Activated effector memory CD4-positive, alpha-beta T cell treated with anti-CD3 and anti-CD28 coated beads, Interleukin-2, amount 50 U/mL, for 16 hours (primary cell): ENCODE measurements around the gene LRRC8D.
"Not testable (repeated sequence)": the region's sequence is repeated elsewhere in the genome, so short reads cannot be mapped to it uniquely, and the experiment has no call there.

Experiments
- DNase-seq: peaks from one replicate; pipeline ENCODE4 v3.0.0-alpha.2; 2020

Gene LRRC8D

GRCh38 chr1:89918794-89919155 is 97.9 kb downstream of the LRRC8D start:
- no peak for DNase-seq

- no peak for DNase-seq
Observed at GRCh38 chr1:89919174-89919573, 98.3 kb downstream of the LRRC8D start.

- DNase-seq, result no peak
Observed at GRCh38 chr1:89922911-89923310, 102.1 kb downstream of the LRRC8D start.

- no peak for DNase-seq
Observed at GRCh38 chr1:89923517-89923916, 102.7 kb downstream of the LRRC8D start.

- DNase-seq, result not testable (repeated sequence)
Observed at GRCh38 chr1:89924075-89924474, 103.2 kb downstream of the LRRC8D start.

GRCh38 chr1:89927049-89927448 is 106.2 kb downstream of the LRRC8D start:
- DNase-seq, result no peak

GRCh38 chr1:89927478-89927877 is 106.6 kb downstream of the LRRC8D start:
- DNase-seq, result no peak

- no peak for DNase-seq
Observed at GRCh38 chr1:89928506-89928905, 107.7 kb downstream of the LRRC8D start.

GRCh38 chr1:89929467-89930063 is 108.7 kb downstream of the LRRC8D start:
- DNase-seq, result no peak

- DNase-seq, result no peak
Observed at GRCh38 chr1:89930579-89930978, 109.7 kb downstream of the LRRC8D start.

- DNase-seq, result no peak
Observed at GRCh38 chr1:89931964-89932363, 111.1 kb downstream of the LRRC8D start.

- no peak for DNase-seq
Observed at GRCh38 chr1:89932598-89933364, 111.9 kb downstream of the LRRC8D start.

- DNase-seq, result no peak
Observed at GRCh38 chr1:89934461-89934860, 113.6 kb downstream of the LRRC8D start.

GRCh38 chr1:89935235-89935634 is 114.4 kb downstream of the LRRC8D start:
- no peak for DNase-seq

GRCh38 chr1:89936694-89937093 is 115.9 kb downstream of the LRRC8D start:
- no peak for DNase-seq

- no peak for DNase-seq
Observed at GRCh38 chr1:89938171-89939055, 117.6 kb downstream of the LRRC8D start.

- no peak for DNase-seq
Observed at GRCh38 chr1:89939059-89939570, 118.3 kb downstream of the LRRC8D start.

GRCh38 chr1:89939693-89940438 is 119.0 kb downstream of the LRRC8D start:
- DNase-seq, result no peak

- no peak for DNase-seq
Observed at GRCh38 chr1:89941110-89941766, 120.4 kb downstream of the LRRC8D start.

- DNase-seq, result no peak
Observed at GRCh38 chr1:89942014-89942413, 121.2 kb downstream of the LRRC8D start.

- DNase-seq, result no peak
Observed at GRCh38 chr1:89942825-89943658, 122.2 kb downstream of the LRRC8D start.
